HEK293 (cell line): Measurements from ENCODE around the gene NAALADL2.

Experiments
- CTCF ChIA-PET: fragments of 350-600 bp; formaldehyde crosslinking; extraction: SDS; loops from one replicate; lab custom pipeline; 2021; ENCODE audit warnings: antibody characterized with exemption; lab: Yijun Ruan, JAX
- POLR2A ChIA-PET: fragments of 300-600 bp; formaldehyde crosslinking; extraction: SDS; loops from one replicate; lab custom pipeline; 2020; ENCODE audit warnings: antibody characterized with exemption, inconsistent platforms; lab: Yijun Ruan, JAX
- H3K27ac ChIP-seq: fragments of 200-500 bp; sonication (Bioruptor generic); 2 replicates; pipeline ENCODE4 v1.5.1; 2014; ENCODE audit warnings: low read depth, low read length, control low read depth, inconsistent platforms; ENCODE audit errors: extremely low read depth
- H3K36me3 ChIP-seq, 2 experiments: fragments of 200-500 bp in 1 of 2; sonication (Bioruptor generic) in 1 of 2; 1 replicate in 1 of 2; 2 replicates in 1 of 2; pipeline ENCODE4 v1.5.1; 2014 to 2017; ENCODE audit warnings: inconsistent platforms in 2 of 2, low read length in 2 of 2; ENCODE audit not compliant: control insufficient read depth in 2 of 2, insufficient read depth in 1 of 2
- H3K4me1 ChIP-seq: fragments of 200-500 bp; sonication (Bioruptor generic); 2 replicates; pipeline ENCODE4 v1.5.1; 2014; ENCODE audit warnings: mild to moderate bottlenecking, low read length, inconsistent platforms; ENCODE audit not compliant: control insufficient read depth, insufficient read depth
- H3K4me3 ChIP-seq: 2 replicates; pipeline ENCODE4 v1.5.1; 2011; ENCODE audit warnings: low read depth, mild to moderate bottlenecking, control low read depth, low read length, moderate library complexity
- H3K9me3 ChIP-seq: fragments of 200-500 bp; sonication (Bioruptor generic); 2 replicates; pipeline ENCODE4 v1.5.1; 2014; ENCODE audit warnings: low read depth, low read length, inconsistent platforms; ENCODE audit not compliant: control insufficient read depth, insufficient read depth
- FEZF1 ChIP-seq: fragments of 450-650 bp; formaldehyde crosslinking; IDR thresholded peaks from 2 replicates; pipeline ENCODE4 v1.5.1; 2016; ENCODE audit warnings: missing biosample characterization, missing genetic modification characterization
- KLF1 ChIP-seq: fragments of 450-650 bp; formaldehyde crosslinking; IDR thresholded peaks from 2 replicates; pipeline ENCODE4 v1.5.1; 2016; ENCODE audit warnings: missing biosample characterization, missing genetic modification characterization
- KLF8 ChIP-seq: fragments of 450-650 bp; formaldehyde crosslinking; IDR thresholded peaks from 2 replicates; pipeline ENCODE4 v1.5.1; 2016; ENCODE audit warnings: missing biosample characterization, missing genetic modification characterization
- REPIN1 ChIP-seq: fragments of 450-650 bp; formaldehyde crosslinking; IDR thresholded peaks from 2 replicates; pipeline ENCODE4 v1.5.1; 2017; ENCODE audit warnings: missing biosample characterization, missing genetic modification characterization, low read depth
- WT1 ChIP-seq: fragments of 450-650 bp; formaldehyde crosslinking; IDR thresholded peaks from 2 replicates; pipeline ENCODE4 v1.5.1; 2016; ENCODE audit warnings: missing biosample characterization, missing genetic modification characterization
- ZNF169 ChIP-seq: fragments of 450-650 bp; formaldehyde crosslinking; IDR thresholded peaks from 2 replicates; pipeline ENCODE4 v1.5.1; 2016; ENCODE audit warnings: missing biosample characterization, missing genetic modification characterization
- ZNF174 ChIP-seq: fragments of 450-650 bp; formaldehyde crosslinking; IDR thresholded peaks from 2 replicates; pipeline ENCODE4 v1.5.0; 2017; ENCODE audit warnings: missing biosample characterization, mild to moderate bottlenecking, missing genetic modification characterization
- ZNF19 ChIP-seq: fragments of 450-650 bp; formaldehyde crosslinking; IDR thresholded peaks from 2 replicates; pipeline ENCODE4; 2016; ENCODE audit warnings: missing biosample characterization, missing genetic modification characterization, low read depth
- ZNF2 ChIP-seq: fragments of 450-650 bp; formaldehyde crosslinking; IDR thresholded peaks from 2 replicates; pipeline ENCODE4 v1.5.1; 2016; ENCODE audit warnings: missing biosample characterization, missing genetic modification characterization
- ZNF248 ChIP-seq: fragments of 450-650 bp; formaldehyde crosslinking; IDR thresholded peaks from 2 replicates; pipeline ENCODE4 v1.5.1; 2017; ENCODE audit warnings: missing biosample characterization, missing genetic modification characterization
- ZNF350 ChIP-seq: fragments of 450-650 bp; formaldehyde crosslinking; IDR thresholded peaks from 2 replicates; pipeline ENCODE4 v1.5.0; 2017; ENCODE audit warnings: missing biosample characterization, mild to moderate bottlenecking, missing genetic modification characterization
- ZNF514 ChIP-seq: fragments of 450-650 bp; formaldehyde crosslinking; IDR thresholded peaks from 2 replicates; pipeline ENCODE4 v1.5.1; 2016; ENCODE audit warnings: missing biosample characterization, missing genetic modification characterization
- ZNF571 ChIP-seq: fragments of 450-650 bp; formaldehyde crosslinking; IDR thresholded peaks from 2 replicates; pipeline ENCODE4 v1.5.0; 2017; ENCODE audit warnings: missing biosample characterization, missing genetic modification characterization
- ZNF677 ChIP-seq: fragments of 450-650 bp; IDR thresholded peaks from 2 replicates; pipeline ENCODE4 v1.5.0; 2018; ENCODE audit warnings: missing biosample characterization, mild to moderate bottlenecking, missing genetic modification characterization, moderate library complexity
- ZNF768 ChIP-seq: fragments of 450-650 bp; formaldehyde crosslinking; IDR thresholded peaks from 2 replicates; pipeline ENCODE4 v1.5.1; 2018; ENCODE audit warnings: missing biosample characterization, mild to moderate bottlenecking, missing genetic modification characterization
- ZSCAN23 ChIP-seq: fragments of 450-650 bp; formaldehyde crosslinking; IDR thresholded peaks from 2 replicates; pipeline ENCODE4 v1.5.1; 2016; ENCODE audit warnings: missing biosample characterization, missing genetic modification characterization
- TF ChIP-seq, protein P1 (sequence below): fragments of 450-650 bp; formaldehyde crosslinking; conservative IDR thresholded peaks from 2 replicates; pipeline ENCODE4 v1.5.1; 2016; ENCODE audit warnings: low read depth, missing biosample characterization, missing genetic modification characterization
- TF ChIP-seq, protein P2 (sequence below): fragments of 450-650 bp; formaldehyde crosslinking; IDR thresholded peaks from 2 replicates; pipeline ENCODE4 v1.5.1; 2017; ENCODE audit warnings: missing biosample characterization, missing genetic modification characterization
- TF ChIP-seq, protein P3 (sequence below): fragments of 450-650 bp; formaldehyde crosslinking; IDR thresholded peaks from 2 replicates; pipeline ENCODE4 v1.5.1; 2016; ENCODE audit warnings: missing biosample characterization, missing genetic modification characterization
- TF ChIP-seq, protein P4 (sequence below): fragments of 450-650 bp; formaldehyde crosslinking; IDR thresholded peaks from 2 replicates; pipeline ENCODE4 v1.5.1; 2016; ENCODE audit warnings: missing biosample characterization, missing genetic modification characterization
- TF ChIP-seq, protein P5 (sequence below): fragments of 450-650 bp; formaldehyde crosslinking; IDR thresholded peaks from 2 replicates; pipeline ENCODE4 v1.5.1; 2016; ENCODE audit warnings: missing biosample characterization, missing genetic modification characterization, borderline replicate concordance
- TF ChIP-seq, protein P6 (sequence below): fragments of 450-650 bp; formaldehyde crosslinking; IDR thresholded peaks from 2 replicates; pipeline ENCODE4 v1.5.1; 2016; ENCODE audit warnings: missing biosample characterization, missing genetic modification characterization

NAALADL2 gene

DNA sequence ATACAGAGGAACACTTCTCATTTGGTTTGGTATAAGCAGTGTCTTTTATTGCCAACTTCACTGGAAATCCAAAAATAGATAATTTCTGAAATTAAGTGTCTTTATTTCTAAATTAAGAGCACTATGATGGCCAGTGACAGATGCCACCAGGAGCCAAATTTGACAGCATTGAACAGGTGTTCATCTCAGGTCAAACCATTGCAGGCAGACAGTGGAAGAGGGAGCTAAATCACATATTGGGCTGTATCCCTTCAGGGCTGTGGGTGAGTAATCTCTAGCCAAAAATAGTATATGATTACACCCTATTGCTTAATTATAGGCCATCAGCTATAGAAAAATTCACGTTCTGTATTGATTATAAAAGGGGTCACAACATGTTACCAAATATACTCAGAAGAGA, 457.7 kb downstream of the NAALADL2 start:
- Histone ChIP-seq H3K4me3 (no peak overlapping the region), H3K36me3 (no peaks in the 10 kb centered on the region), H3K4me1 (no peaks in the 10 kb centered on the region), H3K9me3 (no peaks in the 10 kb centered on the region), H3K27ac (no peak overlapping the region)
- CTCF ChIA-PET, result no interaction called here
- TF ChIP-seq, protein P1, sequence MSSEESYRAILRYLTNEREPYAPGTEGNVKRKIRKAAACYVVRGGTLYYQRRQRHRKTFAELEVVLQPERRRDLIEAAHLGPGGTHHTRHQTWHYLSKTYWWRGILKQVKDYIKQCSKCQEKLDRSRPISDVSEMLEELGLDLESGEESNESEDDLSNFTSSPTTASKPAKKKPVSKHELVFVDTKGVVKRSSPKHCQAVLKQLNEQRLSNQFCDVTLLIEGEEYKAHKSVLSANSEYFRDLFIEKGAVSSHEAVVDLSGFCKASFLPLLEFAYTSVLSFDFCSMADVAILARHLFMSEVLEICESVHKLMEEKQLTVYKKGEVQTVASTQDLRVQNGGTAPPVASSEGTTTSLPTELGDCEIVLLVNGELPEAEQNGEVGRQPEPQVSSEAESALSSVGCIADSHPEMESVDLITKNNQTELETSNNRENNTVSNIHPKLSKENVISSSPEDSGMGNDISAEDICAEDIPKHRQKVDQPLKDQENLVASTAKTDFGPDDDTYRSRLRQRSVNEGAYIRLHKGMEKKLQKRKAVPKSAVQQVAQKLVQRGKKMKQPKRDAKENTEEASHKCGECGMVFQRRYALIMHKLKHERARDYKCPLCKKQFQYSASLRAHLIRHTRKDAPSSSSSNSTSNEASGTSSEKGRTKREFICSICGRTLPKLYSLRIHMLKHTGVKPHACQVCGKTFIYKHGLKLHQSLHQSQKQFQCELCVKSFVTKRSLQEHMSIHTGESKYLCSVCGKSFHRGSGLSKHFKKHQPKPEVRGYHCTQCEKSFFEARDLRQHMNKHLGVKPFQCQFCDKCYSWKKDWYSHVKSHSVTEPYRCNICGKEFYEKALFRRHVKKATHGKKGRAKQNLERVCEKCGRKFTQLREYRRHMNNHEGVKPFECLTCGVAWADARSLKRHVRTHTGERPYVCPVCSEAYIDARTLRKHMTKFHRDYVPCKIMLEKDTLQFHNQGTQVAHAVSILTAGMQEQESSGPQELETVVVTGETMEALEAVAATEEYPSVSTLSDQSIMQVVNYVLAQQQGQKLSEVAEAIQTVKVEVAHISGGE, result no peak
- no peak for TF ChIP-seq ZNF571
- TF ChIP-seq KLF1 (tag by site-specific recombination), result no peak
- TF ChIP-seq WT1 (tag by site-specific recombination), result no peak
- no peak for TF ChIP-seq ZNF19 (tag by site-specific recombination)
- TF ChIP-seq, protein P2, sequence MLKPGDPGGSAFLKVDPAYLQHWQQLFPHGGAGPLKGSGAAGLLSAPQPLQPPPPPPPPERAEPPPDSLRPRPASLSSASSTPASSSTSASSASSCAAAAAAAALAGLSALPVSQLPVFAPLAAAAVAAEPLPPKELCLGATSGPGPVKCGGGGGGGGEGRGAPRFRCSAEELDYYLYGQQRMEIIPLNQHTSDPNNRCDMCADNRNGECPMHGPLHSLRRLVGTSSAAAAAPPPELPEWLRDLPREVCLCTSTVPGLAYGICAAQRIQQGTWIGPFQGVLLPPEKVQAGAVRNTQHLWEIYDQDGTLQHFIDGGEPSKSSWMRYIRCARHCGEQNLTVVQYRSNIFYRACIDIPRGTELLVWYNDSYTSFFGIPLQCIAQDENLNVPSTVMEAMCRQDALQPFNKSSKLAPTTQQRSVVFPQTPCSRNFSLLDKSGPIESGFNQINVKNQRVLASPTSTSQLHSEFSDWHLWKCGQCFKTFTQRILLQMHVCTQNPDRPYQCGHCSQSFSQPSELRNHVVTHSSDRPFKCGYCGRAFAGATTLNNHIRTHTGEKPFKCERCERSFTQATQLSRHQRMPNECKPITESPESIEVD (tag by site-specific recombination), result no peak
- TF ChIP-seq ZNF514 (tag by site-specific recombination), result no peak
- TF ChIP-seq REPIN1 (tag by site-specific recombination), result no peak
- TF ChIP-seq, protein P3, sequence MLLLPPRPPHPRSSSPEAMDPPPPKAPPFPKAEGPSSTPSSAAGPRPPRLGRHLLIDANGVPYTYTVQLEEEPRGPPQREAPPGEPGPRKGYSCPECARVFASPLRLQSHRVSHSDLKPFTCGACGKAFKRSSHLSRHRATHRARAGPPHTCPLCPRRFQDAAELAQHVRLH, result no peak
- TF ChIP-seq, protein P4, sequence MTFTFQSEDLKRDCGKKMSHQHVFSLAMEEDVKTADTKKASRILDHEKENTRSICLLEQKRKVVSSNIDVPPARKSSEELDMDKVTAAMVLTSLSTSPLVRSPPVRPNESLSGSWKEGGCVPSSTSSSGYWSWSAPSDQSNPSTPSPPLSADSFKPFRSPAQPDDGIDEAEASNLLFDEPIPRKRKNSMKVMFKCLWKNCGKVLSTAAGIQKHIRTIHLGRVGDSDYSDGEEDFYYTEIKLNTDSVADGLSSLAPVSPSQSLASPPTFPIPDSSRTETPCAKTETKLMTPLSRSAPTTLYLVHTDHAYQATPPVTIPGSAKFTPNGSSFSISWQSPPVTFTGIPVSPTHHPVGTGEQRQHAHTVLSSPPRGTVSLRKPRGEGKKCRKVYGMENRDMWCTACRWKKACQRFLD, result no peak
- TF ChIP-seq KLF8 (tag by site-specific recombination), result no peak
- TF ChIP-seq, protein P5, sequence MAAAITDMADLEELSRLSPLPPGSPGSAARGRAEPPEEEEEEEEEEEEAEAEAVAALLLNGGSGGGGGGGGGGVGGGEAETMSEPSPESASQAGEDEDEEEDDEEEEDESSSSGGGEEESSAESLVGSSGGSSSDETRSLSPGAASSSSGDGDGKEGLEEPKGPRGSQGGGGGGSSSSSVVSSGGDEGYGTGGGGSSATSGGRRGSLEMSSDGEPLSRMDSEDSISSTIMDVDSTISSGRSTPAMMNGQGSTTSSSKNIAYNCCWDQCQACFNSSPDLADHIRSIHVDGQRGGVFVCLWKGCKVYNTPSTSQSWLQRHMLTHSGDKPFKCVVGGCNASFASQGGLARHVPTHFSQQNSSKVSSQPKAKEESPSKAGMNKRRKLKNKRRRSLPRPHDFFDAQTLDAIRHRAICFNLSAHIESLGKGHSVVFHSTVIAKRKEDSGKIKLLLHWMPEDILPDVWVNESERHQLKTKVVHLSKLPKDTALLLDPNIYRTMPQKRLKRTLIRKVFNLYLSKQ (tag by site-specific recombination), result no peak
- TF ChIP-seq, all 188 proteins: peak for 0
- POLR2A ChIA-PET, result no interaction called here

DNA sequence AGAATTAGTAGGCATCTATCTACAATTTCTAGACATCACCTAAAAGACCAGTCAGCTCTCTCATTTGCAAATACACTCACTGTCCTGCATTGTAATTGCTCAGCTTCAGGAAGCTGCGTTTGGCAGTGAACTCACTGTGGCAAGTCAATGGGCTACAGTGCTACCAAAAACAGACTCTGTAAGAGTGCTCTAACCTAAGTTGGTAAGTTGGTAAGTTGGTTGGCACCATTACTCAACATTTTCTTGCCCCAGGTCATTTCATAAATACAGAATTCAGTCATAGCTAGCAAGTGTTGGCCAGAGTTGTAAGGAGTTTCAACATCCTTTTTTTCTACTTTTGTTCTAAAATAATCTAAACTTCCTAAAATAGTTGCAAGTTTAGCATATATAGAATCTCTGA, 466.3 kb downstream of the NAALADL2 start:
- CTCF ChIA-PET, result no interaction called here
- H3K36me3 ChIP-seq, result no peaks in the 10 kb centered on the region
- H3K4me3 ChIP-seq, result no peak overlapping the region
- no peaks in the 10 kb centered on the region for H3K4me1 ChIP-seq
- H3K9me3 ChIP-seq, result no peaks in the 10 kb centered on the region
- POLR2A ChIA-PET, result no interaction called here
- H3K27ac ChIP-seq, result no peak overlapping the region
- TF ChIP-seq ZNF174, result no peak
- no peak for TF ChIP-seq ZSCAN23 (tag by site-specific recombination)
- no peak for TF ChIP-seq ZNF768 (tag by site-specific recombination)
- TF ChIP-seq ZNF169 (tag by site-specific recombination), result no peak
- TF ChIP-seq ZNF677, result no peak
- TF ChIP-seq ZNF2, result no peak
- TF ChIP-seq ZNF350 (tag by site-specific recombination), result no peak
- TF ChIP-seq FEZF1, result no peak
- TF ChIP-seq ZNF248 (tag by site-specific recombination), result no peak
- TF ChIP-seq, protein P6, sequence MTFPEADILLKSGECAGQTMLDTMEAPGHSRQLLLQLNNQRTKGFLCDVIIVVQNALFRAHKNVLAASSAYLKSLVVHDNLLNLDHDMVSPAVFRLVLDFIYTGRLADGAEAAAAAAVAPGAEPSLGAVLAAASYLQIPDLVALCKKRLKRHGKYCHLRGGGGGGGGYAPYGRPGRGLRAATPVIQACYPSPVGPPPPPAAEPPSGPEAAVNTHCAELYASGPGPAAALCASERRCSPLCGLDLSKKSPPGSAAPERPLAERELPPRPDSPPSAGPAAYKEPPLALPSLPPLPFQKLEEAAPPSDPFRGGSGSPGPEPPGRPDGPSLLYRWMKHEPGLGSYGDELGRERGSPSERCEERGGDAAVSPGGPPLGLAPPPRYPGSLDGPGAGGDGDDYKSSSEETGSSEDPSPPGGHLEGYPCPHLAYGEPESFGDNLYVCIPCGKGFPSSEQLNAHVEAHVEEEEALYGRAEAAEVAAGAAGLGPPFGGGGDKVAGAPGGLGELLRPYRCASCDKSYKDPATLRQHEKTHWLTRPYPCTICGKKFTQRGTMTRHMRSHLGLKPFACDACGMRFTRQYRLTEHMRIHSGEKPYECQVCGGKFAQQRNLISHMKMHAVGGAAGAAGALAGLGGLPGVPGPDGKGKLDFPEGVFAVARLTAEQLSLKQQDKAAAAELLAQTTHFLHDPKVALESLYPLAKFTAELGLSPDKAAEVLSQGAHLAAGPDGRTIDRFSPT, result no peak
